ENCODE results near the gene ETV7.

Gene ETV7

GRCh38 chr6:36318690-36319435 is 68.6 kb downstream of the ETV7 start:
- no peak for DNase-seq

GRCh38 chr6:36317623-36318022 is 69.8 kb downstream of the ETV7 start:
- DNase-seq, result no peak

Data from activated CD4-positive, alpha-beta T cell treated with anti-CD3 and anti-CD28 coated beads, Interleukin-2, Interleukin-6, amounts not matched to agents 100 ng/mL and 50 ng/mL, durations not matched to agents 16 hours and 8 hours (primary cell).